HG03025 (cell line): ENCODE data around the gene CPSF3.

Source experiments
- ATAC-seq: cut with Tn5 transposase; IDR thresholded peaks from one replicate; pipeline ENCODE4 v1.9.1; 2021; ENCODE audit warnings: mild to moderate bottlenecking, moderate library complexity; ENCODE audit not compliant: unreplicated experiment, low FRiP score

Gene CPSF3

DNA sequence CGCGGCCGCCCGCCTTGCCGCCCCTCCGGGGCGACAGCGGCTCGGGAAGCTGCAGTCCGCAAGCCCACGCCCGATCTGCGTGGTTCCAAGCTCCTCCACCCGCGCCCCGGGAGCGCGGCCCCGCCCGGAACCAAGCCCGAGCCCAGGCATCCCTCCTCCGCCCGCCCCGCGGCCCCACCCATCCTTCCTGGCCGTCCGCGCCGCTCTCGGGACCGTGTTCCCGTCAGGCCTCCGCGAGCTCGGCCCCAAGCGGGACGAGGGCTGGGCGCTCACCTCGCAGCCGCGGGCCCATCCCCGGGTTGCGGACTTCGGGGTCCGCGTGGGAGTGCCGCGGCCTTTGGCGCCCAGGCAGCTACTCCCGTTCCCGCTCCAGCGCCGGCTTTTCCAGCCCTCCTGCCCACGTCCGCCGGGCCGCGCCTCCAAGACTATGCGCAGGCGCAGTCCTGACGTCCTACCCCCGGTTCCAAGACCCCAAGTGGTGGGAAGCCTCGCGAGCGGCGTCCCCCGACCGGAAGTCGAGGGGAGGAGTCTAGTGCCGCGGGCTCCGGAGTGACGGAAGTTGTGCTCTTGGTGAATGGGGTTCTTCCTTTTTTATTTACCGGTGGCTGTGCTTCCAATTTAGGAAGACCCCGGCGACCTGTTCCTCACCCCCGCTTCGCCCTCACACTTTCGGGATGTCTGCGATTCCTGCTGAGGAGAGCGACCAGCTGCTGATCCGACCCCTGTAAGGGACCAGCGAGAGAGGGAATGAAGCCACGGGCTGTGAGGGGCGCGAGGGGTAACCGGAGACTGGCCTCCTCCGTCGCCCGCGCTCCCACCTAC is at the start of gene CPSF3, which contains the start of gene ITGB1BP1:
CPSF3 (plus strand) TSS at position 555 of the 822 bp plus-strand sequence; CDS start at position 675, 120 bp downstream.
ITGB1BP1 (minus strand) TSS at position 429 of the 822 bp plus-strand sequence. CDS start 4,831 bp downstream, outside the sequence.
- ATAC-seq, result peak; percentile 87

DNA sequence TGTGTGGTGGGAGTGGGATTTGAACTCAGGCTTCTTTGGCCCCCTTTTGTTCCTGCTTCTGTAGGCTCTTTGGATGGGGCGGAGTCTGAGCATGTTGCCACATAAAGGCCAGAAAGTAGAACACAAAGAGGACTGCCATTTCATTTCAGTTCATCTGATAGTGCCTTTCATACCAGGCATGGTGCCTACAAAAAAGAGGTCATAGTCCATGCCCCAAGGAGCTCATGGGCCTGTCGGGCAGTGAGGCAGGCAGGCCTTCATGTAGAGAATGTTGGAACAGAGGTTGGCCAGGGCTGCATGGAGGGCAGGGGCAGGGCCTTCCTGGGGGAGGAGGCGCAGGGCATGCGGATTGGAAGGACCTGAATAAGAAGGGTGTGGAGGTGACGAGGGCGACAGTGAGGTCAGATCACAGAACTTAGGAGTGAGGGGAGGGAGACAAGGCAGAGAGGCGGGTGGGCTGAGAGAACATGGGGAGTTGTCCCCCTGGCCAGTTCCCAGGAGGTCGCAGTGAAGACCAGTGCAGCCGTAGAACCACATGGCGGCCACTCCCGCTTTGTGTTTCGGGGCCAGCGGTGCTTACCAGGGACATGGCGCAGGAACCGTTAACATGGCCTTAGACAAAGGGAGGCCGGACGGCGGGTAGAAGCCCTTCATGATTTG is 49.3 kb upstream of the CPSF3 start:
- ATAC-seq, result no peak

- no peak for ATAC-seq
These were observed 47.5 kb upstream of the CPSF3 start for GRCh38 chr2:9375857-9376428.

DNA sequence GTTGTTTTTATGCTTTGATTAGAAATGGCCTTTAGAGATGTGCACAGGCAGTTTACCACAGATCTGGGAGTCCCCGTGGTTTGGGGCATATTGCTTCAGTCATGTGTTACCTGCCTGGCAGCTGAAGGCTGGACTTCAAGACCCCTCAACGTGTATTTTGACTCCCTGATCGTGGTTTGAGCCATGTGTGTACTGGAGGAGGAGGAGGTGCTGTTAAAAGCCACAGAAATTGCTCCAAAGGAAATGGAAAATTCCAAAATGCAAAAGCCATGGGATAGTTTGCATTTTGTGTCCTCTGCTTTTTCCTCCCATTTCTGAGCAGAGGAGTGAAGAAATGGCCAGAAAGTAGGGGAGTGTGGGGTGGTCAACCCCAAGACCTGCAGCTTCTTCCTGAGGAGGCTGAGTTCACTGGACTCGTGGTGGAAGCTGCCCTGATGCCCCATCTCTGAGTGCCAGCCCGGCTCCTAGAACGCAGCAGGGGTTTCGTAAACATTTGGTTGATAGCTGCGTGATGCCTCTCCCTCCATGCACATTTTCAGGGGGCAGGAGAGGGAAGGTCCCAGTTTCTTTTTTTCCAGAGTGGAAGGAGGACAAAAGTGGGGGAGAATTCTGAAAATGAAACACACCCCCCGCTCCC is 45.9 kb upstream of the CPSF3 start:
- no peak for ATAC-seq

DNA sequence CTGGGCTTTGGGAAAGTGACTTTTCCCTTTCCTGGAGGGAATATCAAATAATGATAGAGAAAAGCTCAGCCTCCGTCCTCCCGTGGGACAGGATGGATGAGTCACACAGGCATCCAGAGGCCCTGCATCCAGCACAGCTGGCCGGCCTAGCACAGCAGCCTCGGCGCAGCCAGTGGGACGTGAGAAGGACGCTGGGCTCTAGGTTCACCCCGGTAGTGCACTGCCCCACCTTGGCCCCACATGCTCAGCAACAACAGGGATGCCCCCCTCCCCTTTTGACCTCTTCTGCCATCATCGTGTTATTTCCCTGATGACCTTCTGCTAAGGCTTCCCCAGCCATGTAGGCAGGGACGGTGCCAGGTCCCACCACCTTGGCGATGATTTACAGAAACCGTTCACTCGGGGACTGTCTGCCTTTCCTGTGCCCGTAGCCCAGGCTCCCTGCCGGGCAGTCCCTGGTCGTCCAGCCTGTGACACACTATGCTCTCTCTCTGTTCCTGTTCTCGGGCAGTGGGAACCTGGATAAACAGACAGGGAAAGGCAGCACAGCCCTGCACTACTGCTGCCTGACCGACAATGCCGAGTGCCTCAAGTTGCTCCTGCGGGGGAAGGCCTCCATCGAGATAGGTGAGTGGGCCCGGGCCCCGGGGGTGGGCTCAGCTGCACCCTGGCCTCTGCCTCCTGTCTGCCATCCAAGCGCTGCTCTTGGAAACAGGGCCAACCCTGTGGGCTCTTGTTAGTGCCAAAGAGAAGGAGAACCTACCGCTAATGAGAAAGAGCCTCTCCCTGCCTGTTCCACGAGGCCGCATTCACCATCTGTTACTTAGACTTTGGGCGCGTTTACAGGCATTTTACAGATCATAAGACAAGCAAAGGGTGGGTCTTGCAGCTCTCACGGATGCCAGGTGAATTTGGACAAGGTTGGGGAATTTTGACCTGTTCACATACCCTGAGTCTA is 44.7 kb upstream of the CPSF3 start:
- ATAC-seq, result no peak

GRCh38 chr2:9379391-9379755 is 44.1 kb upstream of the CPSF3 start:
- no peak for ATAC-seq

GRCh38 chr2:9380702-9381628 is 42.5 kb upstream of the CPSF3 start:
- no peak for ATAC-seq

GRCh38 chr2:9382604-9383235 is 40.7 kb upstream of the CPSF3 start:
- no peak for ATAC-seq

DNA sequence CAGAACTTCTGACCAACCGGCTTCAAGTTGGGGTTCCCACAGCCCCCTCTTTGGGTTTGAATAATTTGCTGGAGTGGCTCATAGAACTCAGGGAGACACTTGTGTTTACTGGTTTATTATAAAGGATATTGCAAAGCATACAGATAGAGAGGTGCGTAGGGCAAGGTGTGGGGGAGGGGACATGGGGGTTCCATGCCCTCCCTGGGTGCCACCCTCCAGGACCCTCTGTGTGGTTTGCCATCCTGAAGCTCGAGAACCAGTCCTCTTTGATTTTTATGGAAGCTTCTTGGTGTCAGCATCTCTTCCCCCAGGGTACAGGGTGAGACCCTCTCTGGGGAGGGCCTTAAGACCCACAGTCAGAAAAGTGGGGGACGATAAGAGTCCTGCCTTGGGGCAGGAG is 38.9 kb upstream of the CPSF3 start:
- no peak for ATAC-seq

DNA sequence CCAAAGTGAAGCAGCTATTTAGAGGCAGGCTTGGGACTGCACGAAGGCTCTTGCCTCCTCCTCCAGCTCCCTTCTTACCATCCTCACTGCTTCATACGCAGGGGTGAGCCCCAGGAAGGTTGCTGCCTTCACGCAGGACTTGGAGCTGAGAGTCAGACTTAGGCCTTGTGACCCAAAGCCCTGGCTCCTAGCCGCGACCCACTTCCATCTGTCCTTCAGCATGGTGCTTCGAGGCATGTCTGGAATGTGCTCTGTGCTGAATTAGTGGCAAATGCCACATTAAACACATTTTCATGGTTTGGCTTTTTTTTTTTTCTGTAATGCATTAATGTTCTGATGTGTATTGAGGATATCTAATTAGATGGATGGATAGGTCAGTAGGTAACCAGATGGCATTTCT is 37.6 kb upstream of the CPSF3 start:
- ATAC-seq, result no peak

- ATAC-seq, result no peak
These were observed 35.2 kb upstream of the CPSF3 start for GRCh38 chr2:9388199-9388681.

- no peak for ATAC-seq
These were observed 34.2 kb upstream of the CPSF3 start for GRCh38 chr2:9388950-9389911.

DNA sequence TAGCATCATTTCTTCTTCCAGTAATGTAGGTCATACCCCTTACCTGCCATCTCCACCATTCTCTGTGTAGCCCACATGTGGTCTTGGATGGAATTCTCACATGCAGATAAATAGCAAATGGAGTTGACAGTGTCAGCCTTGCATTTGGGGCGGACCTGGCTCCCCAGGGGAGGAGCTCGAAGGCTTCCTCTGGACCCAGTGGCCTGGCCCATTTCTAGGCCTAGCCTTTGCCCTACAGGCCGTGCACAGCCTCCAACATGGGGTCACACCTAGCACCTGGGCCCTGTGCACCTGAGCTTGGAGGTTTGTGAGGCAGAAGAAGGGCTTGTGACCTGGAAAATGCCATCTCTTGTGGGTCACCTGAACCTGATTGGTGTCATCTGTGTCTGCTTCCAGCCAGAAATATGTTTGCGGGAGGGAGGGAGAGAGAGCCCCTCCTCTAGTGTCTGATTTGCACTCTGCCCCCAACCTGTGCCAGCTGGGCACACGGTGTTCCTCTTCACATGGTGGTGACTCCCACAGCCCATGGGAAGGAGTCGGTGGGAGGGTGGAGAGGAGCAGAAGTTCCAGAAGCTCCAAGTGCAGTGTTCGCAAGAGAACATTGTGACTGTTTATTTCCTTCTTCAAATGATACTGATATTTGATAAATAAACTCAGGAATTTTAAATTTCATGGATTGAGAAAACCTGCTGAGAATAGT is 33.2 kb upstream of the CPSF3 start:
- ATAC-seq, result no peak

- no peak for ATAC-seq
These were observed 32.5 kb upstream of the CPSF3 start for GRCh38 chr2:9390991-9391390.

- ATAC-seq, result no peak
These were observed 31.3 kb upstream of the CPSF3 start for GRCh38 chr2:9391961-9392720.
